GM12801 (cell line): Measurements from ENCODE around the gene SORBS1.

Experiments
- CTCF ChIP-seq: IDR thresholded peaks from one replicate; pipeline ENCODE4 v1.5.1; 2011; ENCODE audit warnings: control low read depth; ENCODE audit not compliant: insufficient read length; ENCODE audit errors: extremely low read depth

The SORBS1 gene

GRCh38 chr10:95558593-95559320 is 2.4 kb downstream of the SORBS1 start:
- no peak for TF ChIP-seq CTCF

- no peak for TF ChIP-seq CTCF
Observed at GRCh38 chr10:95556994-95557767, 4.0 kb downstream of the SORBS1 start.

GRCh38 chr10:95553674-95554073 is 7.5 kb downstream of the SORBS1 start:
- TF ChIP-seq CTCF = no peak

- no peak for TF ChIP-seq CTCF
Observed at GRCh38 chr10:95552679-95553342, 8.4 kb downstream of the SORBS1 start.

- TF ChIP-seq CTCF = no peak
Observed at GRCh38 chr10:95550073-95550672, 11.0 kb downstream of the SORBS1 start.

- no peak for TF ChIP-seq CTCF
Observed at GRCh38 chr10:95547791-95548435, 13.3 kb downstream of the SORBS1 start.
